Small intestine (tissue), 7 donors: ENCODE data around the gene PPM1B. TPM values are rescaled to one million over a fixed set of nuclear protein-coding genes. Genes with fewer than 3 reads are reported as not detected.

Source experiments
- DNase-seq, 2 donors: peaks; one replicate each; pipeline versions ENCODE4 v3.0.0 to v3.0.0-alpha.2; 2013
- FAIRE-seq: peaks from 2 replicates; lab custom pipeline; 2012; peaks lifted over from hg19 to GRCh38; lab: Jason Lieb, UNC
- H3K27ac ChIP-seq, 3 donors: one replicate each; pipeline ENCODE4 v1.5.1; 2013; ENCODE audit warnings: low read length in 2 of 3, mild to moderate bottlenecking in 2 of 3, control low read depth in 1 of 3, inconsistent platforms in 1 of 3, low read depth in 1 of 3, moderate library complexity in 1 of 3
- H3K27me3 ChIP-seq, 3 donors: one replicate each; pipeline ENCODE4 v1.6.1; 2013; ENCODE audit warnings: low read length in 3 of 3, inconsistent platforms in 1 of 3; ENCODE audit not compliant: control insufficient read depth in 3 of 3, insufficient read depth in 3 of 3
- H3K36me3 ChIP-seq, 3 donors: one replicate each; pipeline ENCODE4 v1.6.1; 2013; ENCODE audit warnings: low read length in 3 of 3, inconsistent platforms in 1 of 3, low read depth in 1 of 3, mild to moderate bottlenecking in 1 of 3, moderate library complexity in 1 of 3; ENCODE audit not compliant: control insufficient read depth in 3 of 3, insufficient read depth in 2 of 3
- H3K4me1 ChIP-seq, 3 donors: one replicate each; pipeline ENCODE4 v1.6.1; 2013; ENCODE audit warnings: low read length in 2 of 3, inconsistent platforms in 1 of 3, low read depth in 1 of 3, mild to moderate bottlenecking in 1 of 3, moderate library complexity in 1 of 3; ENCODE audit not compliant: control insufficient read depth in 3 of 3, insufficient read depth in 2 of 3
- H3K4me3 ChIP-seq, 3 donors: one replicate each; pipeline ENCODE4 v1.5.1; 2013; ENCODE audit warnings: low read length in 3 of 3, control low read depth in 1 of 3, inconsistent platforms in 1 of 3, low read depth in 1 of 3, mild to moderate bottlenecking in 1 of 3, moderate library complexity in 1 of 3
- H3K9me3 ChIP-seq, 2 donors: one replicate each; pipeline ENCODE4 v1.6.1; 2013; ENCODE audit warnings: low read depth in 1 of 2, low read length in 1 of 2; ENCODE audit not compliant: control insufficient read depth in 2 of 2, insufficient read depth in 1 of 2
- WGBS, 3 donors: extraction: QIAGEN DNeasy Blood & Tissue Kit; methylation state at CpG; one replicate each; pipeline ENCODE4 v1.1.7; 2013; 5-methylcytosine and 5-hydroxymethylcytosine counted together
- polyA plus RNA-seq, 4 donors: library from polyadenylated mRNA; stranded (reverse) in 3 of 4; unstranded in 1 of 4; fragments of 200-250 nt in 3 of 4; fragments of 120-200 nt in 1 of 4; gene quantifications; one replicate each; pipeline versions ENCODE4 v1.2.1 to v1.2.3, GENCODE V29; 2013
- donor health status: healthy with polysubstance abuse.
- donor health status: control.
- donor health status: control.
- donor health status: Bipolar disorder and iron deficiency.
- donor health status: healthy.

PPM1B gene
- polyA plus RNA-seq, 4 donors: 24.3 to 38.9 (median 28.4) TPM

DNA sequence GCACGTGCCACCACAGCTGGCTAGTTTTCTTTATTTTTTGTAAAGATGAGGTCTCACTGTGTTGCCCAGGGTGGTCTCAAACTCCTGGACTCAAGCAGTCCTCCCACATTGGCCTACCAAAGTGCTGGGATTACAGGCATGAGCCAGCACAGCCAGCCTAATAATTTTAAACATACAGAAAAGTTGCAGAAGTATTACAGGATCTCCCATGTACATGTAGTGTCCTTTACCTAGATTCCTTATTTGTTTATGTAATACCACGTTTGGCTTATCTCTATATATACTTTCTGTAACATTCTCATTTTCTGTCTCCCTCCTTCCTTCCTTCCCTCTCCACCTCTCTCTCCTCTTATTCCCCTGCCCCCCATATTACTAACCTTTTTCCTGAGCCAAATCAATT lies 41.7 kb downstream of the PPM1B start:
- WGBS, 3 donors: 84 to 90% (median 87%) methylated on average over 2 of the region's 2 CpGs
- Histone ChIP-seq H3K36me3 (peaks cover 0 to 24% (median 3%) of the 10 kb centered on the region in 3 donors), H3K9me3 (peaks cover 0 to 3% of the 10 kb centered on the region in 2 donors)

GRCh38 chr2:44211183-44211582 lies 42.5 kb downstream of the PPM1B start:
- peaks cover 0 to 3% of the 10 kb centered on the region in 2 donors for H3K9me3 ChIP-seq
- FAIRE-seq: no peak
- H3K27me3 ChIP-seq: no peaks in the 10 kb centered on the region

More for the DNA sequence above, 41.7 kb downstream of the PPM1B start:
- Histone ChIP-seq H3K4me3 (no peak overlapping the region), H3K27me3 (no peaks in the 10 kb centered on the region), H3K27ac (no peak overlapping the region), H3K4me1 (no peaks in the 10 kb centered on the region)
- DNase-seq: no peak
- no peak for FAIRE-seq

GRCh38 chr2:44212302-44212701 lies 43.6 kb downstream of the PPM1B start:
- FAIRE-seq: no peak
- 90 to 96% (median 94%) methylated on average over 4 of the region's 4 CpGs for WGBS, 3 donors

More at GRCh38 chr2:44211183-44211582, 42.5 kb downstream of the PPM1B start:
- Histone ChIP-seq H3K27ac (no peak overlapping the region), H3K4me3 (no peak overlapping the region), H3K36me3 (peaks cover 0 to 24% (median 3%) of the 10 kb centered on the region in 3 donors), H3K4me1 (peaks cover 0 to 2% (median 2%) of the 10 kb centered on the region in 3 donors)
- DNase-seq: no peak

DNA sequence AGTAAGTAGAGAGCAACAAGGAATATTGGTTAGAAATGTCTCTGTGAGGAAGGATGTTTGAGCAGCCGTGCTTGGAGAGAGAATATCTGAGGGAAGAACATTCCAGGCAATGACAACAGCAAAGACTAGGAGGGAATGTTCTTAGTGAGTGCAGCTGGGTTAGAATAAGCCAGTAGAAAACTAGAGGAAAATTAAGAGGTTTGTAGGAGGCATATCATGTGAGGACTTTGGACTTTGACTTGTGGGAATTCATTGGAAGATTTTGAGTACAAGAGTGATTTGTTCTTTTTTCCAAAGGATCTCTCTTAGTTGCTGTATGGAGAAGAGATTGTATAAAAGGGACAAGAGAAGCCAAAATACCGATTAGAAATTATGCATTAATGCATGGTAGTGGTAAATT lies 47.2 kb downstream of the PPM1B start:
- Histone ChIP-seq H3K36me3 (peaks cover 0 to 10% (median 8%) of the 10 kb centered on the region in 3 donors), H3K27me3 (no peaks in the 10 kb centered on the region), H3K27ac (no peak overlapping the region), H3K4me3 (no peak overlapping the region), H3K4me1 (peaks cover 0 to 4% (median 2%) of the 10 kb centered on the region in 3 donors), H3K9me3 (no peaks in the 10 kb centered on the region)
- DNase-seq (peak; percentile 61 to 62), FAIRE-seq (no peak)
- WGBS, 3 donors: 29 to 69% (median 45%) methylated on average over 2 of the region's 2 CpGs

More at GRCh38 chr2:44212302-44212701, 43.6 kb downstream of the PPM1B start:
- Histone ChIP-seq H3K27me3 (no peaks in the 10 kb centered on the region), H3K36me3 (peaks cover 0 to 22% (median 3%) of the 10 kb centered on the region in 3 donors), H3K27ac (no peak overlapping the region), H3K4me3 (no peak overlapping the region), H3K4me1 (peaks cover 0 to 4% (median 2%) of the 10 kb centered on the region in 3 donors), H3K9me3 (peaks cover 0 to 3% of the 10 kb centered on the region in 2 donors)
- no peak for DNase-seq

DNA sequence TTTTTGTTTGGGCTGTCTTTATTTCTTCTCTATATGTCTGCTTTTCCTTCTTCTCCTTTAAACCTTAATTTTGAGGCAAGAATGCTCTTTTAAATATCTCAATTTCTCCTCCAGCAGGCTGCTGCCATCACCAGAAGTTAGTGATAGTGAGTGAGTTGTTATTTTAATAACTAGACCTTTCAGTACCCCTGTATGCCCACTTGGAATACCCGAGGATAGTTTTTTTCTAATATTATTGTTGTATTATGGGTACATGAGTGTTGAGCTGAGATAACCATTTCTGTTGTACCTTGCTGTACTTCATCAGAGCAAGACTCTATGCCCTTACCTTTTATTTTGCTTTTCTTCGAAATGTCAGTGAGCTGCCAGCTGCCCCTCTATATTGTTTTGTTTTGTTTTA lies 50.1 kb downstream of the PPM1B start:
- Histone ChIP-seq H3K4me1 (peaks cover 0 to 4% (median 2%) of the 10 kb centered on the region in 3 donors), H3K4me3 (no peak overlapping the region), H3K36me3 (peaks cover 3 to 10% (median 8%) of the 10 kb centered on the region in 3 donors), H3K27ac (no peak overlapping the region), H3K27me3 (no peaks in the 10 kb centered on the region), H3K9me3 (no peaks in the 10 kb centered on the region)
- 88 to 92% (median 89%) methylated on average over 2 of the region's 2 CpGs for WGBS, 3 donors
- FAIRE-seq (no peak), DNase-seq (no peak)

DNA sequence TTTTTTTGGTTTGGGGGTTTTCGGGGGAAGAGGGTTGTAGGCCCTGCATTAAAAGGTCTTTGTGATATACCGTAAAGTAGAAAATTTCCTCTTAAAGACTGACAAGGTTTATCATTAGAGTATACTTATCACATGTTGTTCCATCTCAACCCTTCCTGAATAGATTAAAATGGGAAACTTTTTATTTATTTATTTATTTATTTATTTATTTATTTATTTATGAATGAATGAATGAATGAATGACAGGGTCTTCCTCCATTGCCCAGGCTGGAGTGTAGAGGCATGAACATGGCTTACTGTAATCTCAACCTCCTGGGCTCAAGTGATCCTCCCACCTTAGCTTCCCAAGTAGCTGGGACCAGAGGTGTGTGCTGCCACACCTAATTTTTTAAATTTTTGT lies 58.1 kb downstream of the PPM1B start:
- Histone ChIP-seq H3K27me3 (no peaks in the 10 kb centered on the region), H3K4me1 (no peaks in the 10 kb centered on the region), H3K9me3 (no peaks in the 10 kb centered on the region), H3K27ac (no peak overlapping the region), H3K4me3 (no peak overlapping the region), H3K36me3 (peaks cover 3 to 16% (median 4%) of the 10 kb centered on the region in 3 donors)
- FAIRE-seq (no peak), DNase-seq (no peak)
- WGBS, 3 donors: 91 to 100% (median 97%) methylated on average over 2 of the region's 2 CpGs

- WGBS, 3 donors: 82 to 92% (median 85%) methylated on average over 3 of the region's 3 CpGs
- H3K4me3 ChIP-seq: no peak overlapping the region
- H3K9me3 ChIP-seq: no peaks in the 10 kb centered on the region
- DNase-seq (no peak), FAIRE-seq (no peak)
- no peak overlapping the region for H3K27ac ChIP-seq
- H3K27me3 ChIP-seq: no peaks in the 10 kb centered on the region
- no peaks in the 10 kb centered on the region for H3K4me1 ChIP-seq
- H3K36me3 ChIP-seq: peaks cover 0 to 12% (median 0%) of the 10 kb centered on the region in 3 donors
Measured at GRCh38 chr2:44230378-44230777, 61.7 kb downstream of the PPM1B start.

- no peak overlapping the region for H3K4me3 ChIP-seq
- WGBS, 3 donors: 38 to 50% (median 48%) methylated on average over 2 of the region's 2 CpGs
- no peaks in the 10 kb centered on the region for H3K4me1 ChIP-seq
- no peaks in the 10 kb centered on the region for H3K27me3 ChIP-seq
- no peak for DNase-seq
- no peak overlapping the region for H3K27ac ChIP-seq
- H3K9me3 ChIP-seq: no peaks in the 10 kb centered on the region
- no peak for FAIRE-seq
- peaks cover 0 to 6% (median 0%) of the 10 kb centered on the region in 3 donors for H3K36me3 ChIP-seq
Measured at GRCh38 chr2:44233450-44234128, 64.9 kb downstream of the PPM1B start.
